K562 (cell line): Measurements from ENCODE around the gene UNC45A. TPM values are rescaled to one million over a fixed set of nuclear protein-coding genes. Genes with fewer than 3 reads are reported as not detected.
A peak's percentile ranks its signal among the peaks of the same experiment; 100 is the strongest.

ENCODE experiments used
- CBX8 ChIP-seq: fragments of 200-600 bp; sonication (generic); IDR thresholded peaks from 2 replicates; pipeline ENCODE4 v1.6.1; 2012; ENCODE audit warnings: borderline replicate concordance, mixed run types, low read depth, mild to moderate bottlenecking, moderate library complexity, mixed read lengths, low read length, control low read depth, inconsistent platforms; ENCODE audit not compliant: poor library complexity, severe bottlenecking; ENCODE audit errors: extremely low read depth
- CC2D1A ChIP-seq: fragments of 450-650 bp; IDR thresholded peaks from 2 replicates; pipeline ENCODE4 v1.6.1; 2017; ENCODE audit warnings: mild to moderate bottlenecking
- CEBPG ChIP-seq, 3 experiments: fragments of 200-800 bp in 1 of 3; sonication (Bioruptor generic) in 1 of 3; sonication (generic) in 1 of 3; formaldehyde crosslinking in 1 of 3; IDR thresholded peaks in 2 of 3; conservative IDR thresholded peaks in 1 of 3; 2 replicates each; pipeline versions ENCODE4 v1.6.1 to v1.8.0; 2016 to 2022; ENCODE audit warnings: missing compliant biosample characterization in 2 of 3, missing genetic modification characterization in 2 of 3, mild to moderate bottlenecking in 1 of 3, missing genetic modification reagents in 1 of 3
- CHD2 ChIP-seq: IDR thresholded peaks from 2 replicates; pipeline ENCODE4 v1.6.1; 2011; ENCODE audit warnings: low read depth, low read length
- CXXC5 ChIP-seq: fragments of 250-450 bp; sonication (Bioruptor Pico); IDR thresholded peaks from 2 replicates; pipeline ENCODE4 v1.8.0; 2022; ENCODE audit warnings: inconsistent platforms, mild to moderate bottlenecking, moderate library complexity
- ESRRA ChIP-seq: fragments of 450-650 bp; IDR thresholded peaks from 2 replicates; pipeline ENCODE4 v1.6.1; 2014; ENCODE audit warnings: low read depth, mild to moderate bottlenecking, moderate library complexity, borderline replicate concordance
- FOXK1 ChIP-seq: sonication (generic); formaldehyde crosslinking; IDR thresholded peaks from 2 replicates; pipeline ENCODE4 v1.8.0; 2022; ENCODE audit warnings: missing genetic modification reagents, mild to moderate bottlenecking, borderline replicate concordance
- GTF2F1 ChIP-seq: IDR thresholded peaks from 2 replicates; pipeline ENCODE4 v1.6.1; 2011; ENCODE audit warnings: low read depth, low read length, improper control_type of control experiment
- HDAC6 ChIP-seq: IDR thresholded peaks from 2 replicates; pipeline ENCODE4 v1.6.1; 2012; ENCODE audit warnings: low read depth, mild to moderate bottlenecking, control low read depth, inconsistent platforms, low read length, moderate library complexity
- HMG20A ChIP-seq: fragments of 450-650 bp; formaldehyde crosslinking; conservative IDR thresholded peaks from 2 replicates; pipeline ENCODE4 v1.4.0; 2020; ENCODE audit warnings: mild to moderate bottlenecking, mixed read lengths
- MTF1 ChIP-seq: fragments of 250-450 bp; sonication (Bioruptor Pico); IDR thresholded peaks from 2 replicates; pipeline ENCODE4 v1.9.0; 2021; ENCODE audit warnings: moderate library complexity, mild to moderate bottlenecking, inconsistent platforms, borderline replicate concordance
- PTBP1 ChIP-seq: fragments of 200-400 bp; formaldehyde crosslinking; IDR thresholded peaks from 2 replicates; pipeline ENCODE4 v1.6.1; 2017; ENCODE audit warnings: low read depth, low read length
- RAD51 ChIP-seq: fragments of 450-650 bp; IDR thresholded peaks from 2 replicates; pipeline ENCODE4 v1.7.1; 2016; ENCODE audit warnings: low read depth, mild to moderate bottlenecking, borderline replicate concordance
- RBFOX2 ChIP-seq: fragments of 200-400 bp; formaldehyde crosslinking; IDR thresholded peaks from 2 replicates; pipeline ENCODE4 v1.6.1; 2017; ENCODE audit warnings: low read depth, mild to moderate bottlenecking, low read length, moderate library complexity
- SMARCA4 ChIP-seq: fragments of 450-650 bp; IDR thresholded peaks from 2 replicates; pipeline ENCODE4 v1.6.1; 2016
- SRSF3 ChIP-seq: fragments of 200-400 bp; formaldehyde crosslinking; IDR thresholded peaks from 2 replicates; pipeline ENCODE4 v1.6.1; 2016; ENCODE audit warnings: mild to moderate bottlenecking, low read length, moderate library complexity; ENCODE audit not compliant: insufficient read depth
- XRCC5 ChIP-seq: fragments of 200-400 bp; formaldehyde crosslinking; IDR thresholded peaks from 2 replicates; pipeline ENCODE4 v1.6.1; 2017; ENCODE audit warnings: low read depth, mild to moderate bottlenecking, low read length
- ZNF551 ChIP-seq: fragments of 250-450 bp; sonication (Bioruptor Pico); IDR thresholded peaks from 2 replicates; pipeline ENCODE4 v1.5.0; 2021; ENCODE audit warnings: mild to moderate bottlenecking, moderate library complexity
- ZNF696 ChIP-seq: fragments of 250-450 bp; sonication (Bioruptor Pico); conservative IDR thresholded peaks from 2 replicates; pipeline ENCODE4 v1.4.0; 2020; ENCODE audit warnings: mild to moderate bottlenecking, moderate library complexity
- ZNF76 ChIP-seq: fragments of 250-450 bp; sonication (Bioruptor Pico); IDR thresholded peaks from 2 replicates; pipeline ENCODE4 v1.4.0; 2020; ENCODE audit warnings: mild to moderate bottlenecking, moderate library complexity, borderline replicate concordance
- polyA plus RNA-seq, 8 experiments: library from polyadenylated mRNA; depleted of rRNA in 4 of 8; stranded (reverse) in 5 of 8; unstranded in 3 of 8; fragments of >200 nt; fragmentation: Nextera tagmentation in 2 of 8; fragmentation: Illumina TruSeq in 1 of 8; extraction: Ambion mirVana in 2 of 8; extraction: Trizol in 1 of 8; gene quantifications; 2 replicates each; pipeline versions ENCODE4 v1.2.1 to v1.2.3, GENCODE V29; 2011 to 2014; ENCODE audit warnings: inconsistent platforms in 1 of 8, missing spikeins in 1 of 8
- total RNA-seq, 7 experiments: library from RNA; depleted of rRNA in 6 of 7; stranded (reverse); fragments of >200 nt in 6 of 7; fragmentation: Illumina TruSeq in 2 of 7; extraction: Trizol in 2 of 7; gene quantifications; 2 replicates each; pipeline versions ENCODE4 v1.2.1 to v1.2.3, GENCODE V29; 2011 to 2021; ENCODE audit warnings: low replicate concordance in 1 of 7
- TF ChIP-seq, protein P1 (sequence below): IDR thresholded peaks from 2 replicates; pipeline ENCODE4 v1.6.1; 2011; ENCODE audit warnings: borderline replicate concordance, low read depth, mild to moderate bottlenecking, moderate library complexity, low read length; ENCODE audit not compliant: insufficient read depth, poor library complexity, severe bottlenecking
- TF ChIP-seq, protein P2 (sequence below): fragments of 250-450 bp; sonication (Bioruptor Pico); IDR thresholded peaks from 2 replicates; pipeline ENCODE4 v1.5.0; 2021
- TF ChIP-seq, protein P3 (sequence below): fragments of 450-650 bp; IDR thresholded peaks from one replicate; pipeline ENCODE4 v1.6.1; 2018; ENCODE audit warnings: mild to moderate bottlenecking, moderate library complexity; ENCODE audit not compliant: partially characterized antibody

The UNC45A gene
- total and polyA plus RNA-seq, 9 of the 15 experiments (the other 6 are each of a cell fraction or from before 2014, with no cell fraction given): 22.4 to 79.3 (median 43.7) TPM

DNA sequence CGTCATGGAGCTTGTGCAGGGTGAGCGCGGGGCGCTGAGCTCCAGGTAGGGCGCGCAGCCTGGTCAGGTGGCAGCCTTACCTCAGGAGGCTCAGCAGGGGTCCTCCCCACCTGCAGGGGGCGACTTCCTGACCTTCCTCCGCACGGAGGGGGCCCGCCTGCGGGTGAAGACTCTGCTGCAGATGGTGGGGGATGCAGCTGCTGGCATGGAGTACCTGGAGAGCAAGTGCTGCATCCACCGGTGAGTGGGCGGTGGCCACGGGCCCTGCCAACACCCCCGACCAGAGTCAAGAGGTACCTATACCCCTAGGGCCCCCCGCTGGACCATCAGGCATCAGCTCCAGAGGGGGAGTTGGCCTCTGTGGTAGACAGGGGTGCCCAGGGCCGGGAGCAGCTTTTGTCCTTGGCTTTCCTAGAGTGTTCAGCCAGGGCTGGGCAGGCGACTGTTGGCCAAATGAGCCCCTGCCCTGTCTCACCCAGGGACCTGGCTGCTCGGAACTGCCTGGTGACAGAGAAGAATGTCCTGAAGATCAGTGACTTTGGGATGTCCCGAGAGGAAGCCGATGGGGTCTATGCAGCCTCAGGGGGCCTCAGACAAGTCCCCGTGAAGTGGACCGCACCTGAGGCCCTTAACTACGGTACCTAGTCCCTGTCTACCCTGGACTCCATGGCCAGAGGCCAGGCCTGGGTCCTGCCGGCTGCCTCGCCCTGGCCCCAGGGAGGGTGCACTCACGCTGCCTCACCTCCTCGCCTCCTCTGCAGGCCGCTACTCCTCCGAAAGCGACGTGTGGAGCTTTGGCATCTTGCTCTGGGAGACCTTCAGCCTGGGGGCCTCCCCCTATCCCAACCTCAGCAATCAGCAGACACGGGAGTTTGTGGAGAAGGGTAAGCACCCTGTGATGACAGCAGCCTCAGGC lies 41.7 kb upstream of the UNC45A start (continued):
- TF ChIP-seq HMG20A: no peak
- TF ChIP-seq RBFOX2: peak; percentile 52
- no peak for TF ChIP-seq PTBP1
- TF ChIP-seq SRSF3: no peak
- TF ChIP-seq FOXK1 (CRISPR knock-in tag): no peak
- TF ChIP-seq, protein P1, sequence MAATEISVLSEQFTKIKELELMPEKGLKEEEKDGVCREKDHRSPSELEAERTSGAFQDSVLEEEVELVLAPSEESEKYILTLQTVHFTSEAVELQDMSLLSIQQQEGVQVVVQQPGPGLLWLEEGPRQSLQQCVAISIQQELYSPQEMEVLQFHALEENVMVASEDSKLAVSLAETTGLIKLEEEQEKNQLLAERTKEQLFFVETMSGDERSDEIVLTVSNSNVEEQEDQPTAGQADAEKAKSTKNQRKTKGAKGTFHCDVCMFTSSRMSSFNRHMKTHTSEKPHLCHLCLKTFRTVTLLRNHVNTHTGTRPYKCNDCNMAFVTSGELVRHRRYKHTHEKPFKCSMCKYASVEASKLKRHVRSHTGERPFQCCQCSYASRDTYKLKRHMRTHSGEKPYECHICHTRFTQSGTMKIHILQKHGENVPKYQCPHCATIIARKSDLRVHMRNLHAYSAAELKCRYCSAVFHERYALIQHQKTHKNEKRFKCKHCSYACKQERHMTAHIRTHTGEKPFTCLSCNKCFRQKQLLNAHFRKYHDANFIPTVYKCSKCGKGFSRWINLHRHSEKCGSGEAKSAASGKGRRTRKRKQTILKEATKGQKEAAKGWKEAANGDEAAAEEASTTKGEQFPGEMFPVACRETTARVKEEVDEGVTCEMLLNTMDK: peak; percentile 89
- no peak for TF ChIP-seq ZNF696 (CRISPR knock-in tag)
- no peak for TF ChIP-seq CXXC5
- no peak for TF ChIP-seq ZNF551
- TF ChIP-seq, protein P2, sequence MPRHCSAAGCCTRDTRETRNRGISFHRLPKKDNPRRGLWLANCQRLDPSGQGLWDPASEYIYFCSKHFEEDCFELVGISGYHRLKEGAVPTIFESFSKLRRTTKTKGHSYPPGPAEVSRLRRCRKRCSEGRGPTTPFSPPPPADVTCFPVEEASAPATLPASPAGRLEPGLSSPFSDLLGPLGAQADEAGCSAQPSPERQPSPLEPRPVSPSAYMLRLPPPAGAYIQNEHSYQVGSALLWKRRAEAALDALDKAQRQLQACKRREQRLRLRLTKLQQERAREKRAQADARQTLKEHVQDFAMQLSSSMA (CRISPR knock-in tag): no peak
- no peak for TF ChIP-seq CBX8
- TF ChIP-seq HDAC6: no peak
- TF ChIP-seq ESRRA: no peak
- TF ChIP-seq XRCC5: no peak
- TF ChIP-seq, protein P3, sequence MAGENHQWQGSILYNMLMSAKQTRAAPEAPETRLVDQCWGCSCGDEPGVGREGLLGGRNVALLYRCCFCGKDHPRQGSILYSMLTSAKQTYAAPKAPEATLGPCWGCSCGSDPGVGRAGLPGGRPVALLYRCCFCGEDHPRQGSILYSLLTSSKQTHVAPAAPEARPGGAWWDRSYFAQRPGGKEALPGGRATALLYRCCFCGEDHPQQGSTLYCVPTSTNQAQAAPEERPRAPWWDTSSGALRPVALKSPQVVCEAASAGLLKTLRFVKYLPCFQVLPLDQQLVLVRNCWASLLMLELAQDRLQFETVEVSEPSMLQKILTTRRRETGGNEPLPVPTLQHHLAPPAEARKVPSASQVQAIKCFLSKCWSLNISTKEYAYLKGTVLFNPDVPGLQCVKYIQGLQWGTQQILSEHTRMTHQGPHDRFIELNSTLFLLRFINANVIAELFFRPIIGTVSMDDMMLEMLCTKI: no peak
- TF ChIP-seq GTF2F1: no peak
- TF ChIP-seq CHD2: no peak
- no peak for TF ChIP-seq RAD51
- no peak for TF ChIP-seq CEBPG (CRISPR knock-in tag; IDR thresholded peaks at IDR 0.05)
- TF ChIP-seq CEBPG (tag; conservative IDR thresholded peaks at IDR 0.05 in 1 of 2, IDR thresholded peaks at IDR 0.05 in 1 of 2): no peak
- TF ChIP-seq MTF1 (CRISPR knock-in tag): no peak
- 0 out of 2 replicates have a peak, but pooled peaks have one; percentile 15 for TF ChIP-seq CC2D1A
- no peak for TF ChIP-seq SMARCA4
- no peak for TF ChIP-seq ZNF76 (CRISPR knock-in tag)
